Measurements from ENCODE around the gene LRP10. TPM values are rescaled to one million over a fixed set of nuclear protein-coding genes. Genes with fewer than 3 reads are reported as not detected.

The LRP10 gene
- total RNA-seq, 1 experiment from 2014 or later: 7.8 TPM

- no peak for DNase-seq (ENCODE audit: low spot score)
- H3K27ac ChIP-seq (ENCODE audit: low read depth, low read length, poor library complexity, severe bottlenecking): no peak overlapping the region
- no peaks in the 10 kb centered on the region for H3K9me3 ChIP-seq (ENCODE audit: low read depth, low read length, poor library complexity, severe bottlenecking)
- H3K4me1 ChIP-seq (ENCODE audit: insufficient read depth, low read length, poor library complexity, severe bottlenecking): no peaks in the 10 kb centered on the region
- ChIA-PET CTCF (no interaction called here), POLR2A (ENCODE audit: low non-redundant PET) (no interaction called here)
- no peak for TF ChIP-seq CTCF (conservative IDR thresholded peaks at IDR 0.05; ENCODE audit: low read depth, low read length)
- TF ChIP-seq EZH2 (IDR thresholded peaks at IDR 0.05; ENCODE audit: borderline replicate concordance, low read depth, low read length, poor library complexity, severe bottlenecking): no peak
- no peaks in the 10 kb centered on the region for H3K27me3 ChIP-seq (replicated peaks; ENCODE audit: insufficient read depth, low read depth, low read length, poor library complexity)
- intact Hi-C loops (cut with micrococcal nuclease; ENCODE audit: unreplicated experiment): no loop called here
- no TSS peak for BruUV-seq (replicated peaks)
- H3K4me3 ChIP-seq (ENCODE audit: low read depth, low read length, poor library complexity, severe bottlenecking): no peak overlapping the region
- H3K36me3 ChIP-seq (ENCODE audit: insufficient read depth, low read length, poor library complexity, severe bottlenecking): peaks cover 39% of the 10 kb centered on the region
Measured at GRCh38 chr14:22898302-22899090, 27.0 kb downstream of the LRP10 start.

GRCh38 chr14:22900081-22900799 is 28.7 kb downstream of the LRP10 start:
- Histone ChIP-seq H3K4me1 (ENCODE audit: insufficient read depth, low read length, poor library complexity, severe bottlenecking) (no peaks in the 10 kb centered on the region), H3K36me3 (ENCODE audit: insufficient read depth, low read length, poor library complexity, severe bottlenecking) (peaks cover 57% of the 10 kb centered on the region), H3K9me3 (ENCODE audit: low read depth, low read length, poor library complexity, severe bottlenecking) (no peaks in the 10 kb centered on the region), H3K27ac (ENCODE audit: low read depth, low read length, poor library complexity, severe bottlenecking) (no peak overlapping the region), H3K4me3 (ENCODE audit: low read depth, low read length, poor library complexity, severe bottlenecking) (no peak overlapping the region), H3K27me3 (replicated peaks; ENCODE audit: insufficient read depth, low read depth, low read length, poor library complexity) (no peaks in the 10 kb centered on the region)
- ChIA-PET CTCF (interaction anchor here (0.6 to 1.2 kb wide), 7 partner anchors 20 to 342 kb away, joined by 3 to 10 read pairs (median 3); no protein-coding TSS in a partner anchor), POLR2A (ENCODE audit: low non-redundant PET) (no interaction called here)
- TF ChIP-seq EZH2 (IDR thresholded peaks at IDR 0.05; ENCODE audit: borderline replicate concordance, low read depth, low read length, poor library complexity, severe bottlenecking): no peak
- TF ChIP-seq CTCF (conservative IDR thresholded peaks at IDR 0.05; ENCODE audit: low read depth, low read length): peak; percentile 68
- no TSS peak for BruUV-seq (replicated peaks)
- peak; percentile 79 for DNase-seq (ENCODE audit: low spot score)
- intact Hi-C loops (cut with micrococcal nuclease; ENCODE audit: unreplicated experiment): loop anchor here (5.0 kb wide), 1 partner anchor 78 kb away; no protein-coding TSS in a partner anchor

GRCh38 chr14:22901799-22902198 is 30.3 kb downstream of the LRP10 start:
- no TSS peak for BruUV-seq (replicated peaks)
- CTCF ChIA-PET: interaction anchor here (0.9 to 1.1 kb wide), 3 partner anchors 35 to 332 kb away, joined by 3 to 5 read pairs (median 3); no protein-coding TSS in a partner anchor
- Histone ChIP-seq H3K27me3 (replicated peaks; ENCODE audit: insufficient read depth, low read depth, low read length, poor library complexity) (no peaks in the 10 kb centered on the region), H3K36me3 (ENCODE audit: insufficient read depth, low read length, poor library complexity, severe bottlenecking) (peaks cover 72% of the 10 kb centered on the region), H3K27ac (ENCODE audit: low read depth, low read length, poor library complexity, severe bottlenecking) (no peak overlapping the region), H3K4me1 (ENCODE audit: insufficient read depth, low read length, poor library complexity, severe bottlenecking) (no peaks in the 10 kb centered on the region), H3K4me3 (ENCODE audit: low read depth, low read length, poor library complexity, severe bottlenecking) (no peak overlapping the region), H3K9me3 (ENCODE audit: low read depth, low read length, poor library complexity, severe bottlenecking) (no peaks in the 10 kb centered on the region)
- intact Hi-C loops (cut with micrococcal nuclease; ENCODE audit: unreplicated experiment): loop anchor here (5.0 kb wide), 1 partner anchor 79 kb away; no protein-coding TSS in a partner anchor
- POLR2A ChIA-PET (ENCODE audit: low non-redundant PET): no interaction called here
- no peak for DNase-seq (ENCODE audit: low spot score)
- TF ChIP-seq CTCF (conservative IDR thresholded peaks at IDR 0.05; ENCODE audit: low read depth, low read length) (no peak), EZH2 (IDR thresholded peaks at IDR 0.05; ENCODE audit: borderline replicate concordance, low read depth, low read length, poor library complexity, severe bottlenecking) (no peak)
